GM12892 (cell line): Measurements from ENCODE around the gene KRTAP10-3.

Experiments used
- POLR2A ChIP-seq: IDR thresholded peaks from 2 replicates; pipeline ENCODE4 v1.6.1; 2011; ENCODE audit warnings: low read depth, low read length, control low read depth
- POLR2AphosphoS5 ChIP-seq: IDR thresholded peaks from 2 replicates; pipeline ENCODE4 v1.6.1; 2011; ENCODE audit warnings: low read depth, low read length, control low read depth
- TAF1 ChIP-seq: IDR thresholded peaks from 2 replicates; pipeline ENCODE4 v1.6.1; 2011; ENCODE audit warnings: low read depth, mild to moderate bottlenecking, control low read depth, low read length, borderline replicate concordance

DNA sequence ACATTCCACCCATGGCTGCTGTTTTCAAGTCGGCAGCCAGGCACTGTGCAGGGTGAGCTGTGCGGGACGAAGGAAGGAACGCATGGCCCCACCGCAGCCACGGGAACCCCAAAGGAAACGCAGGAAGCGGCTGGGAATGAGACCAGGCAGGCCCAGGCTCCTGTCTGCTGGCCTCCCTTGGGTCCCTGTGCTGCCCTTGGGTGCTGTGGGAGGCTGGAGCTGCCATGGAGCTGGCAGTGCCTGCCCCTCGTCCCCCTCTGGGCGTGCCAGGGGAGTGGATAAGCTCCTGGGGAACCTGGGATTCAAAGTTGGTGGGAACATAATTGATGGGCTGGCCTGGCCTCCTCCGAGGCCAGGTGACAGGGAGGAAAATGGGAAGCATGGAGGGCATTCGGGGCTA lies 9.7 kb upstream of the KRTAP10-3 start:
- TF ChIP-seq TAF1, result no peak
- no peak for TF ChIP-seq POLR2A
- no peak for TF ChIP-seq POLR2AphosphoS5
